NCI-H2196 treated with DMSO at 0.1 percent for 48 hours (cell line): ENCODE data around the gene DDC.
"Not testable (repeated sequence)": the region's sequence is repeated elsewhere in the genome, so short reads cannot be mapped to it uniquely, and the experiment has no call there.

Experiments used
- DNase-seq: peaks from one replicate; lab custom pipeline; 2025; ENCODE audit not compliant: unreplicated experiment; lab: John Stamatoyannopoulos, UW

DDC gene

GRCh38 chr7:50529093-50529862, 35.9 kb downstream of the DDC start:
- no peak for DNase-seq

- no peak for DNase-seq
Measured at GRCh38 chr7:50528266-50529092, 36.7 kb downstream of the DDC start.

- DNase-seq: not testable (repeated sequence)
Measured at GRCh38 chr7:50519350-50519749, 45.9 kb downstream of the DDC start.

- DNase-seq: no peak
Measured at GRCh38 chr7:50513166-50513871, 51.9 kb downstream of the DDC start.

- DNase-seq: no peak
Measured at GRCh38 chr7:50512384-50512783, 52.8 kb downstream of the DDC start.

GRCh38 chr7:50509459-50509858, 55.7 kb downstream of the DDC start:
- DNase-seq: no peak

GRCh38 chr7:50508471-50508943, 56.7 kb downstream of the DDC start:
- DNase-seq: no peak

GRCh38 chr7:50507898-50508470, 57.2 kb downstream of the DDC start:
- no peak for DNase-seq

GRCh38 chr7:50505553-50506210, 59.5 kb downstream of the DDC start:
- no peak for DNase-seq

- no peak for DNase-seq
Measured at GRCh38 chr7:50504646-50505546, 60.3 kb downstream of the DDC start.

- no peak for DNase-seq
Measured at GRCh38 chr7:50502947-50503346, 62.3 kb downstream of the DDC start.

GRCh38 chr7:50502001-50502684, 63.1 kb downstream of the DDC start:
- DNase-seq: no peak

GRCh38 chr7:50499092-50499491, 66.1 kb downstream of the DDC start:
- DNase-seq: no peak

- DNase-seq: no peak
Measured at GRCh38 chr7:50497968-50498367, 67.2 kb downstream of the DDC start.

- DNase-seq: no peak
Measured at GRCh38 chr7:50497068-50497642, 68.0 kb downstream of the DDC start.

- no peak for DNase-seq
Measured at GRCh38 chr7:50496569-50496968, 68.6 kb downstream of the DDC start.

GRCh38 chr7:50495746-50496145, 69.5 kb downstream of the DDC start:
- no peak for DNase-seq

- DNase-seq: no peak
Measured at GRCh38 chr7:50492770-50493519, 72.3 kb downstream of the DDC start.
